H9 (cell line): ENCODE results near the gene PLXNB3. TPM values are rescaled to one million over a fixed set of nuclear protein-coding genes. Genes with fewer than 3 reads are reported as not detected.

Experiments
- DNase-seq: peaks from one replicate; pipeline ENCODE4 v3.0.0-alpha.2; 2017
- H2AFZ ChIP-seq: one replicate; pipeline ENCODE4 v1.6.1; 2013; ENCODE audit warnings: mild to moderate bottlenecking, low read length, control low read depth, moderate library complexity
- H2AK5ac ChIP-seq: 2 replicates; pipeline ENCODE4 v1.6.1; 2013; ENCODE audit warnings: low read length, control low read depth, mixed read lengths; ENCODE audit not compliant: insufficient read length
- H2BK120ac ChIP-seq: one replicate; pipeline ENCODE4 v1.6.1; 2013; ENCODE audit warnings: low read depth, mild to moderate bottlenecking, low read length, control low read depth, inconsistent platforms; ENCODE audit not compliant: poor library complexity, severe bottlenecking
- H2BK12ac ChIP-seq: 2 replicates; pipeline ENCODE4 v1.6.1; 2013; ENCODE audit warnings: low read length, control low read depth, mixed read lengths, low read depth; ENCODE audit not compliant: insufficient read length
- H2BK15ac ChIP-seq: 2 replicates; pipeline ENCODE4 v1.6.1; 2013; ENCODE audit warnings: low read depth, low read length, control low read depth
- H2BK20ac ChIP-seq: one replicate; pipeline ENCODE4 v1.6.1; 2013; ENCODE audit warnings: low read depth, mild to moderate bottlenecking, low read length, control low read depth, inconsistent platforms; ENCODE audit not compliant: poor library complexity, severe bottlenecking
- H2BK5ac ChIP-seq: 2 replicates; pipeline ENCODE4 v1.6.1; 2013; ENCODE audit warnings: low read length, control low read depth, mixed read lengths; ENCODE audit not compliant: insufficient read length
- H3K14ac ChIP-seq: 2 replicates; pipeline ENCODE4 v1.6.1; 2013; ENCODE audit warnings: low read length, control low read depth; ENCODE audit not compliant: insufficient read depth
- H3K18ac ChIP-seq: 2 replicates; pipeline ENCODE4 v1.6.1; 2013; ENCODE audit warnings: low read depth, mild to moderate bottlenecking, mixed read lengths, low read length, control low read depth; ENCODE audit not compliant: insufficient read length
- H3K23ac ChIP-seq: 2 replicates; pipeline ENCODE4 v1.6.1; 2013; ENCODE audit warnings: low read length, control low read depth, mixed read lengths, low read depth; ENCODE audit not compliant: insufficient read length
- H3K23me2 ChIP-seq: 2 replicates; pipeline ENCODE4 v1.6.1; 2013; ENCODE audit warnings: low read depth, mild to moderate bottlenecking, mixed read lengths, low read length, control low read depth; ENCODE audit not compliant: insufficient read length, poor library complexity, severe bottlenecking
- H3K27ac ChIP-seq: 2 replicates; pipeline ENCODE4 v1.5.1; 2013; ENCODE audit warnings: low read length, control low read depth, mixed read lengths, low read depth; ENCODE audit not compliant: insufficient read length
- H3K27me3 ChIP-seq: 2 replicates; pipeline ENCODE4 v1.6.1; 2013; ENCODE audit warnings: low read length, control low read depth, inconsistent platforms; ENCODE audit not compliant: insufficient read depth
- H3K4ac ChIP-seq: 2 replicates; pipeline ENCODE4 v1.6.1; 2013; ENCODE audit warnings: low read depth, mild to moderate bottlenecking, control low read depth, inconsistent platforms, low read length, moderate library complexity
- H3K4me1 ChIP-seq: 2 replicates; pipeline ENCODE4 v1.6.1; 2013; ENCODE audit warnings: low read length, control low read depth, inconsistent platforms; ENCODE audit not compliant: insufficient read depth
- H3K4me2 ChIP-seq: 2 replicates; pipeline ENCODE4 v1.6.1; 2013; ENCODE audit warnings: low read length, control low read depth, mixed read lengths; ENCODE audit not compliant: insufficient read length, insufficient read depth
- H3K56ac ChIP-seq: 2 replicates; pipeline ENCODE4 v1.6.1; 2013; ENCODE audit warnings: low read depth, mild to moderate bottlenecking, mixed read lengths, low read length, control low read depth; ENCODE audit not compliant: insufficient read length
- H3K79me1 ChIP-seq: 2 replicates; pipeline ENCODE4 v1.6.1; 2013; ENCODE audit warnings: low read depth, mild to moderate bottlenecking, moderate library complexity, low read length, control low read depth, inconsistent platforms; ENCODE audit not compliant: insufficient read depth, poor library complexity, severe bottlenecking
- H3K79me2 ChIP-seq: 2 replicates; pipeline ENCODE4 v1.6.1; 2013; ENCODE audit warnings: low read length, control low read depth, inconsistent platforms; ENCODE audit not compliant: insufficient read depth
- H3K9ac ChIP-seq: 2 replicates; pipeline ENCODE4 v1.6.1; 2013; ENCODE audit warnings: low read length, control low read depth, mixed read lengths; ENCODE audit not compliant: insufficient read length; ENCODE audit errors: extremely low read depth
- H3K9me3 ChIP-seq: one replicate; pipeline ENCODE4 v1.6.1; 2013; ENCODE audit warnings: low read depth, low read length, inconsistent platforms; ENCODE audit not compliant: control insufficient read depth
- H3T11ph ChIP-seq: one replicate; pipeline ENCODE4 v1.6.1; 2013; ENCODE audit warnings: mild to moderate bottlenecking, low read length, control low read depth, inconsistent platforms
- H4K20me1 ChIP-seq: one replicate; pipeline ENCODE4 v1.6.1; 2013; ENCODE audit not compliant: control insufficient read depth, insufficient read length, insufficient read depth
- H4K5ac ChIP-seq: 2 replicates; pipeline ENCODE4 v1.6.1; 2013; ENCODE audit warnings: low read depth, mild to moderate bottlenecking, mixed read lengths, low read length, control low read depth; ENCODE audit not compliant: insufficient read length
- H4K8ac ChIP-seq: replicated peaks from 2 replicates; pipeline ENCODE4 v1.6.1; 2013; ENCODE audit warnings: low read length, control low read depth, mixed read lengths, low read depth; ENCODE audit not compliant: insufficient read length
- H4K91ac ChIP-seq: 2 replicates; pipeline ENCODE4 v1.6.1; 2013; ENCODE audit warnings: low read depth, mild to moderate bottlenecking, moderate library complexity, mixed read lengths, low read length, control low read depth; ENCODE audit not compliant: insufficient read length
- H3K27ac Mint-ChIP-seq, 3 experiments: 2 replicates in 2 of 3; 3 replicates in 1 of 3; pipeline ENCODE4 v1.8.0; 2020 to 2021; ENCODE audit warnings: mixed read lengths in 3 of 3, mild to moderate bottlenecking in 1 of 3, moderate library complexity in 1 of 3
- H3K27me3 Mint-ChIP-seq: 2 replicates; pipeline ENCODE4 v1.8.0; 2021; ENCODE audit warnings: low read depth, mild to moderate bottlenecking, moderate library complexity, mixed read lengths
- H3K36me3 Mint-ChIP-seq, 3 experiments: 2 replicates in 2 of 3; 3 replicates in 1 of 3; pipeline ENCODE4 v1.8.0; 2020 to 2021; ENCODE audit warnings: low read depth in 3 of 3, mixed read lengths in 3 of 3; ENCODE audit not compliant: insufficient read depth in 1 of 3
- H3K4me1 Mint-ChIP-seq, 2 experiments: 2 replicates each; pipeline ENCODE4 v1.8.0; 2020; ENCODE audit warnings: mixed read lengths in 2 of 2
- H3K4me3 Mint-ChIP-seq, 2 experiments: 2 replicates in 1 of 2; 3 replicates in 1 of 2; pipeline ENCODE4 v1.8.0; 2020 to 2021; ENCODE audit warnings: mild to moderate bottlenecking in 2 of 2, mixed read lengths in 2 of 2, moderate library complexity in 1 of 2
- H3K9me3 Mint-ChIP-seq, 2 experiments: 2 replicates in 1 of 2; 3 replicates in 1 of 2; pipeline ENCODE4 v1.8.0; 2020; ENCODE audit warnings: mild to moderate bottlenecking in 2 of 2, mixed read lengths in 2 of 2, moderate library complexity in 1 of 2
- WGBS: extraction: QIAGEN DNeasy Blood & Tissue Kit; methylation state at CpG from one replicate; pipeline ENCODE4 v1.1.7; 2013; ENCODE audit warnings: missing lambda C conversion rate, low lambda C conversion rate, mixed read lengths; ENCODE audit not compliant: insufficient read length; ENCODE audit errors: extremely low coverage; 5-methylcytosine and 5-hydroxymethylcytosine counted together
- total RNA-seq: library from RNA; stranded (reverse); gene quantifications from 2 replicates; pipeline ENCODE4 v1.2.1, GENCODE V29; 2021
- TF ChIP-seq, protein P1 (sequence below): fragments of 200-600 bp; sonication (generic); conservative IDR thresholded peaks from 3 replicates; pipeline ENCODE4 v1.8.0; 2021; ENCODE audit warnings: antibody characterized with exemption, mild to moderate bottlenecking

Gene PLXNB3
- total RNA-seq, 1 experiment from 2014 or later = 1.9 TPM

- Histone ChIP-seq H3K9ac (peak overlapping the region; percentile 50), H4K20me1 (no peaks in the 10 kb centered on the region), H3K23ac (no peak overlapping the region), H2BK120ac (no peak overlapping the region), H3K4ac (no peak overlapping the region), H4K91ac (no peak overlapping the region), H2AK5ac (no peak overlapping the region), H3K23me2 (peaks cover 4% of the 10 kb centered on the region), H3K56ac (no peak overlapping the region), H3K18ac (peak overlapping the region; percentile 6), H3K79me1 (no peaks in the 10 kb centered on the region), H4K5ac (no peak overlapping the region), H3K9me3 (peaks cover 35% of the 10 kb centered on the region), H3K4me2 (peak overlapping the region; percentile 61), H2BK12ac (no peak overlapping the region), H4K8ac (no peak overlapping the region), H2AFZ (no peak overlapping the region), H2BK15ac (no peak overlapping the region), H3K4me1 (no peaks in the 10 kb centered on the region), H3K14ac (no peak overlapping the region; the same call in 1 of the 2 replicates), H2BK5ac (no peak overlapping the region), H3T11ph (no peak overlapping the region), H3K27me3 (no peaks in the 10 kb centered on the region), H2BK20ac (no peak overlapping the region), H3K27ac (no peak overlapping the region), H3K79me2 (peaks cover 10% of the 10 kb centered on the region; the same call in 1 of the 2 replicates)
- H3K36me3 Mint-ChIP-seq = peaks cover 19 to 39% (median 38%) of the 10 kb centered on the region in 3 experiments
- DNase-seq = peak; percentile 50
- no peaks in the 10 kb centered on the region for H3K27me3 Mint-ChIP-seq
- no CpG with 5 or more reads among the region's 78 CpGs for WGBS
- TF ChIP-seq, protein P1, sequence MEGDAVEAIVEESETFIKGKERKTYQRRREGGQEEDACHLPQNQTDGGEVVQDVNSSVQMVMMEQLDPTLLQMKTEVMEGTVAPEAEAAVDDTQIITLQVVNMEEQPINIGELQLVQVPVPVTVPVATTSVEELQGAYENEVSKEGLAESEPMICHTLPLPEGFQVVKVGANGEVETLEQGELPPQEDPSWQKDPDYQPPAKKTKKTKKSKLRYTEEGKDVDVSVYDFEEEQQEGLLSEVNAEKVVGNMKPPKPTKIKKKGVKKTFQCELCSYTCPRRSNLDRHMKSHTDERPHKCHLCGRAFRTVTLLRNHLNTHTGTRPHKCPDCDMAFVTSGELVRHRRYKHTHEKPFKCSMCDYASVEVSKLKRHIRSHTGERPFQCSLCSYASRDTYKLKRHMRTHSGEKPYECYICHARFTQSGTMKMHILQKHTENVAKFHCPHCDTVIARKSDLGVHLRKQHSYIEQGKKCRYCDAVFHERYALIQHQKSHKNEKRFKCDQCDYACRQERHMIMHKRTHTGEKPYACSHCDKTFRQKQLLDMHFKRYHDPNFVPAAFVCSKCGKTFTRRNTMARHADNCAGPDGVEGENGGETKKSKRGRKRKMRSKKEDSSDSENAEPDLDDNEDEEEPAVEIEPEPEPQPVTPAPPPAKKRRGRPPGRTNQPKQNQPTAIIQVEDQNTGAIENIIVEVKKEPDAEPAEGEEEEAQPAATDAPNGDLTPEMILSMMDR = peak; percentile 56
- peak overlapping the region in 2 of 3 experiments; percentile 68 to 89; a peak in 3 of 7 replicates for H3K27ac Mint-ChIP-seq
- peaks cover 55 to 65% of the 10 kb centered on the region in 2 experiments for H3K9me3 Mint-ChIP-seq
- peak overlapping the region; percentile 80 to 86 for H3K4me3 Mint-ChIP-seq
- peaks cover 10 to 20% of the 10 kb centered on the region in 2 experiments for H3K4me1 Mint-ChIP-seq
These were observed 40.4 kb upstream of the PLXNB3 start for GRCh38 chrX:153723351-153724251.
